ENCODE results near the gene CDC42EP4. TPM values are rescaled to one million over a fixed set of nuclear protein-coding genes. Genes with fewer than 3 reads are reported as not detected.
"Not testable (repeated sequence)": the region's sequence is repeated elsewhere in the genome, so short reads cannot be mapped to it uniquely, and the experiment has no call there.

CDC42EP4 gene
- total RNA-seq, 6 donors from 2014 or later, result 28.3 to 65.7 (median 52.9) TPM

DNA sequence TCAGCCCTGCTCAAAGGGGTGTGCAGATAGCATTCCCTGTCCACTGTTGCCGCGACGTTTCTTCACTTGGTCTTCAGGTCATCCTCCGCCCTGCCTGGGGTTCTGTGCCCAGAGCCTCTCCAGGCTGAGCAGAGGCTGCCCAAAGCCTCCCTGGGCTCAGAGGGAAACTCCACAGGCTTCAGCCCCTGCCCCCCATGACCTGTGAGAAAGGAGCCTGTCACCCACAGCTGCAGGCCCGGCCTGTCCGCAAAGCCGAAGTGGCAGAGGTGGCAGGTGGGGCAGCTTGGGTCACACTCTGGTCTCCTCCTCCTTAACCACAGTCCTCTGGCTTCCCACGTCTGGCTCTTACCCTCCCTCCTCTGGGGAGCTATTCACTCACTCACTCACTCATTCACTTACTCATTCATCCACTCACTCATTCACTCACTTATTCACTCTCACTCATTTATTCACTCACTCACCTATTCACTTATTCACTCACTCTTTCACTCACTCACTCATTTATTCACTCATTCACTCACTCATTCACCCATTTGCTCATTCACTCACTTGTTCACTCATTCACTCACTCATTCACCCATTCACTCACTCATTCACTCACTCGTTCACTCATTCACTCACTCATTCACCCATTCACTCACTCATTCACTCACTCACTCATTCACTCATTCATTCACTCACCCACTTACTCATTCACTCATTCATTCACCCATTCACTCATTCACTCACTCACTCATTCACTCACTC, 43.0 kb downstream of the CDC42EP4 start:
- Histone ChIP-seq H3K9me3 (no peaks in the 10 kb centered on the region), H3K36me3 (no peaks in the 10 kb centered on the region), H3K4me1 (no peaks in the 10 kb centered on the region), H3K27ac (no peak overlapping the region), H3K4me3 (no peak overlapping the region), H3K27me3 (no peaks in the 10 kb centered on the region)
- ATAC-seq (ENCODE audit: low FRiP score in 2 of 2) (no peak), DNase-seq (peak in 1 of 2 donors; percentile 45)
- TF ChIP-seq POLR2A (IDR thresholded peaks at IDR 0.05) (no peak), POLR2AphosphoS5 (IDR thresholded peaks at IDR 0.05) (no peak), EP300 (IDR thresholded peaks at IDR 0.05) (no peak)
- TF ChIP-seq, protein P1, sequence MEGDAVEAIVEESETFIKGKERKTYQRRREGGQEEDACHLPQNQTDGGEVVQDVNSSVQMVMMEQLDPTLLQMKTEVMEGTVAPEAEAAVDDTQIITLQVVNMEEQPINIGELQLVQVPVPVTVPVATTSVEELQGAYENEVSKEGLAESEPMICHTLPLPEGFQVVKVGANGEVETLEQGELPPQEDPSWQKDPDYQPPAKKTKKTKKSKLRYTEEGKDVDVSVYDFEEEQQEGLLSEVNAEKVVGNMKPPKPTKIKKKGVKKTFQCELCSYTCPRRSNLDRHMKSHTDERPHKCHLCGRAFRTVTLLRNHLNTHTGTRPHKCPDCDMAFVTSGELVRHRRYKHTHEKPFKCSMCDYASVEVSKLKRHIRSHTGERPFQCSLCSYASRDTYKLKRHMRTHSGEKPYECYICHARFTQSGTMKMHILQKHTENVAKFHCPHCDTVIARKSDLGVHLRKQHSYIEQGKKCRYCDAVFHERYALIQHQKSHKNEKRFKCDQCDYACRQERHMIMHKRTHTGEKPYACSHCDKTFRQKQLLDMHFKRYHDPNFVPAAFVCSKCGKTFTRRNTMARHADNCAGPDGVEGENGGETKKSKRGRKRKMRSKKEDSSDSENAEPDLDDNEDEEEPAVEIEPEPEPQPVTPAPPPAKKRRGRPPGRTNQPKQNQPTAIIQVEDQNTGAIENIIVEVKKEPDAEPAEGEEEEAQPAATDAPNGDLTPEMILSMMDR (IDR thresholded peaks at IDR 0.05), result no peak
- WGBS, 2 donors, result 85 to 87% methylated on average over 9 of the region's 9 CpGs

DNA sequence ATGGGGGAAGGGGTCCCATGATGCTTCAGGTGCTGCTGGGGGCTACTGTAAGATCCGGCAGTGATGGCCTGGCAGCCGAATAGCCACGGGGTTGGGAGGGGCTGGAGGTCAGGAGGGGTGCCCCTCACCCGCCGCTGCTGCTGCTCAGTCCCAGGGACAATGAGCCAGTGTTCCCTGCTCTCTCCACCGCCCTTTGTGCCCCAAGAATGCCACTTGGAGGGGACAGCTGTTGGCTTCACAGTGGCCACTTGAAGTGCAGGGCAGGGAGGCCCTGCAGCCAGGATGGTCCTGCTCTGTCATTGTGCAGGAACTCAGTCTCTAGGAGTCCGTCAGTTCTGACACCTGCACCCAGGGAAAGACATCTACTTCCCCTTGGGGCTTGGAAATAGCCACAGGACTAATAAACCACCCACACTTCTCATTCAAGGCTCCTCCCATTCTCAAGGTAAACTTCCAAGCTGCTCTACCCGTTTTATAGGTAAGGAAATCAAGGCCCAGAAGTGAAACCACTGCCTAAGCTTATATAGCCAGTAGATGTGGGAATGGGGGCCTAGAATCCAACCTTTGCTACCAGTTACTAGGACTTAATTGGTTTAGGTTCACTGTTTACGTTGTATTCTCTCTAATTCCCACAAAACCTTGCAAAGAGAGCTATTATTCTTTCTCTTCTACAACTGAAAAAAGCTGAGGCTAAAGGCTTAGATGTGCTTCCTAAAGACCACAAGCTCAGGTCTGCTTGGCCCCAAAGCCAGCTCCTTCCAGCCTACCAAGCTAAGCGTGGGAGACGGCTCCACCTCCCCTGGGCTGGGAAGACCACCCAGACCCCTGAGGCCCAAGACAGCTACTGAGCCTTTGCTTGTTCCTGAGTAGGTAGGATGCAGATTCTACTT, 43.9 kb downstream of the CDC42EP4 start:
- WGBS, 2 donors, result 77 to 95% methylated on average over 6 to 11 of the region's 11 CpGs
- H3K4me1 ChIP-seq, result peaks cover 0 to under 1% (median 0%) of the 10 kb centered on the region in 4 donors
- H3K27ac ChIP-seq, result no peak overlapping the region
- ATAC-seq (ENCODE audit: low FRiP score in 2 of 2) (peak in 1 of 2 donors; percentile 22), DNase-seq (peak in 1 of 2 donors; percentile 24)
- no peak overlapping the region for H3K4me3 ChIP-seq
- no peaks in the 10 kb centered on the region for H3K36me3 ChIP-seq
- TF ChIP-seq POLR2A (IDR thresholded peaks at IDR 0.05), result no peak
- TF ChIP-seq, protein P1 (IDR thresholded peaks at IDR 0.05), result no peak
- TF ChIP-seq EP300 (IDR thresholded peaks at IDR 0.05), result no peak
- no peak for TF ChIP-seq POLR2AphosphoS5 (IDR thresholded peaks at IDR 0.05)
- no peaks in the 10 kb centered on the region for H3K27me3 ChIP-seq
- H3K9me3 ChIP-seq, result no peaks in the 10 kb centered on the region

DNA sequence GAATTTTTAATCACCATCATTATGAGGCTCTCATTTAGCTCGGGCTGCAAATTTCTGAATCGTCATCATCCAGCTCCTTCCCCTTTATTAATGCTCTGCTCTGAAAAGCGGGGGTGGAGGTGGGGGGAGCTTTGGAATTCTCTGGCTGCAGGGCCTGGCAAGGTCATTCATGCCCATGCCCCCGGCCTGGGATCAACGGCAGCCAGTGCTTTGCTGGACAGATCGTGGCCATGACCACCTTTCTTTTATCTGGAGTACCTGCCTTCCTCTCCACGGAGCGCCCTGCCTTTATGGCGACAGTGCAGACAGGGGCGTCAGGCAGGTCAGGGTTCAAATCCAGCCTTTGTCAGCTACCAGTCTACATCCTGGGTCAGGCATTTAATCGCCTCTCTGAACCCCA, 45.0 kb downstream of the CDC42EP4 start:
- WGBS, 2 donors, result 86 to 87% methylated on average over 9 to 11 of the region's 11 CpGs
- no peak overlapping the region for H3K27ac ChIP-seq
- DNase-seq (no peak), ATAC-seq (ENCODE audit: low FRiP score in 2 of 2) (no peak)
- no peak overlapping the region for H3K4me3 ChIP-seq
- H3K36me3 ChIP-seq, result no peaks in the 10 kb centered on the region
- no peaks in the 10 kb centered on the region for H3K9me3 ChIP-seq
- no peaks in the 10 kb centered on the region for H3K27me3 ChIP-seq
- peaks cover 3 to 10% (median 6%) of the 10 kb centered on the region in 4 donors for H3K4me1 ChIP-seq
- no peak for TF ChIP-seq POLR2AphosphoS5 (IDR thresholded peaks at IDR 0.05)
- TF ChIP-seq, protein P1 (IDR thresholded peaks at IDR 0.05), result no peak
- TF ChIP-seq POLR2A (IDR thresholded peaks at IDR 0.05), result no peak
- no peak for TF ChIP-seq EP300 (IDR thresholded peaks at IDR 0.05)

DNA sequence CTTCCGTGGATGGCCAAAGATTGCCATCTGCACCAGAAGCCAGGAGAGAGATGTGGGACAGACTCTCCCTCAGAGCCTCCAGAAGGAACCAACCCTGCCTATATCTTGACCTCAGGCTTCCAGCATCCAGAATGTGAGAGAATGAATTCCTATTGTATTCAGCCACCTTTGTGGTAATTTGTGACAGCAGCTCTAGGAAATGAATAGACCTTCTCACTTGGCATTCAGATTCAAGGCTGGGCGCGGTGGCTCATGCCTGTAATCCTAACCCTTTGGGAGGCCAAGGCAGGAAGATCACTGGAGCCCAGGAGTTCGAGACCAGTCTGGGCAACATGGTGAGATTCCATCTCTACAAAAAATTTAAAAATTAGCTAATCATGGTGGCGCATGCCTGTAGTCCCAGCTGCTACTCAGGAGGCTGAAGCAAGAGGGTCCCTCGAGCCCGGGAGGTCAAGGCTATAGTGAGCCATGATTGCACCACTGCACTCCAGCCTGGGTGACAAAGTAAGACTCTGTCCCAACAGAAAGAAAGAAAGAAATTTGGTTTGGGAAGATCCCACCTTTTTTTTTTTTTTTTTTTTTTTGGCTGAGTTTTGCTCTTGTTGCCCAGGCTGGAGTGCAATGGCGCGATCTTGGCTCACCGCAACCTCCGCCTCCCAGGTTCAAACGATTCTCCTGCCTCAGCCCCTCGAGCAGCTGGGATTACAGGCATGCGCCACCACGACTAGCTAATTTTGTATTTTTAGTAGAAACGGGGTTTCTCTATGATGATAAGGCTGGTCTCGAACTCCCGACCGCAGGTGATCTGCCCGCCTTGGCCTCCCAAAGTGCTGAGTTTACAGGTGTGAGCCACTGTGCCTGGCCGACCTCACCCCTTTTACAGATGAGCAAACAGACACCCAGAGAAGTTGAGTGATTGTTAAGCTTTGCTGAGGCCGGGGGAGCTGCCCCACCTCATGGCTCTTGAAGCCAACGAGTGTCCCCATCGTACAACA, 45.9 kb downstream of the CDC42EP4 start:
- H3K9me3 ChIP-seq, result no peaks in the 10 kb centered on the region
- ATAC-seq (ENCODE audit: low FRiP score in 2 of 2) (no peak), DNase-seq (no peak)
- H3K4me3 ChIP-seq, result no peak overlapping the region
- 89 to 90% methylated on average over 23 to 24 of the region's 24 CpGs for WGBS, 2 donors
- H3K4me1 ChIP-seq, result peaks cover 3 to 12% (median 6%) of the 10 kb centered on the region in 4 donors
- H3K36me3 ChIP-seq, result no peaks in the 10 kb centered on the region
- TF ChIP-seq, protein P1 (IDR thresholded peaks at IDR 0.05), result no peak
- TF ChIP-seq EP300 (IDR thresholded peaks at IDR 0.05) (no peak), POLR2AphosphoS5 (IDR thresholded peaks at IDR 0.05) (no peak), POLR2A (IDR thresholded peaks at IDR 0.05) (no peak)
- no peak overlapping the region for H3K27ac ChIP-seq
- H3K27me3 ChIP-seq, result no peaks in the 10 kb centered on the region

GRCh38 chr17:73264448-73264847, 47.4 kb downstream of the CDC42EP4 start:
- not testable (repeated sequence) for H3K9me3 ChIP-seq; H3K27me3 ChIP-seq; DNase-seq; H3K36me3 ChIP-seq; H3K27ac ChIP-seq; ATAC-seq (ENCODE audit: low FRiP score in 2 of 2); H3K4me3 ChIP-seq
- WGBS, 2 donors, result 83 to 84% methylated on average over 2 of the region's 2 CpGs
- peaks cover 3 to 12% (median 6%) of the 10 kb centered on the region in 4 donors for H3K4me1 ChIP-seq

Measured in upper lobe of left lung (tissue), 6 donors.